ENCODE measurements around the gene RBM6. TPM values are rescaled to one million over a fixed set of nuclear protein-coding genes. Genes with fewer than 3 reads are reported as not detected.
"Not testable (repeated sequence)": the region's sequence is repeated elsewhere in the genome, so short reads cannot be mapped to it uniquely, and the experiment has no call there.

The RBM6 gene
- total RNA-seq, 2 donors from 2014 or later, result 123 to 146 TPM

DNA sequence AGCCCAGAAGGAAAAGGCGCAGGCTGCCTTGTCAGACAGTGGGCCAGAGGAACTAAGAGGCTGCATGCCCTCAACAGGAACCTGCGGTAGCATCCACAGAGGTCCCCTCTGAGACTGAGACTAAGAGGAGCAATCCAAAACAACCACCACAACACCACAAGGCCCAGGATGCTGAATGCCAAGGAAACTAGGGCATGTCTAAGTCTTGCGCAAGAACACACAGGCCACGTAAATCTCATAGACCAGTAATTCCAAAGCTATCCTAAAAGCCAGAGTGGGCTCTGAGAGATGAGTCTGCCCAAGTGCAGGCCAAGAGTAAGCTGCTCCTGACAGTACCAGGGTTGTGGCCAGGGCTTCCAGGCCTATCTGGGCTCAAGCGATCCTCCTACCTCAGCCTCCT, 23.3 kb upstream of the RBM6 start:
- WGBS, 2 donors, result 91 to 93% methylated on average over 4 to 5 of the region's 5 CpGs
- Histone ChIP-seq H3K4me1 (no peaks in the 10 kb centered on the region), H3K27ac (no peak overlapping the region), H3K4me3 (no peak overlapping the region), H3K27me3 (no peaks in the 10 kb centered on the region), H3K9me3 (no peaks in the 10 kb centered on the region), H3K36me3 (replicated peaks in 1 of 2; ENCODE audit: insufficient read depth in 1 of 2, low read depth in 2 of 2) (peaks cover 0 to 2% of the 10 kb centered on the region in 2 donors)
- no peak for TF ChIP-seq POLR2A (IDR thresholded peaks at IDR 0.05)
- TF ChIP-seq CTCF (IDR thresholded peaks at IDR 0.05), result no peak
- intact Hi-C loops (cut with DNase I), result no loop called here
- ATAC-seq (no peak), DNase-seq (no peak)

DNA sequence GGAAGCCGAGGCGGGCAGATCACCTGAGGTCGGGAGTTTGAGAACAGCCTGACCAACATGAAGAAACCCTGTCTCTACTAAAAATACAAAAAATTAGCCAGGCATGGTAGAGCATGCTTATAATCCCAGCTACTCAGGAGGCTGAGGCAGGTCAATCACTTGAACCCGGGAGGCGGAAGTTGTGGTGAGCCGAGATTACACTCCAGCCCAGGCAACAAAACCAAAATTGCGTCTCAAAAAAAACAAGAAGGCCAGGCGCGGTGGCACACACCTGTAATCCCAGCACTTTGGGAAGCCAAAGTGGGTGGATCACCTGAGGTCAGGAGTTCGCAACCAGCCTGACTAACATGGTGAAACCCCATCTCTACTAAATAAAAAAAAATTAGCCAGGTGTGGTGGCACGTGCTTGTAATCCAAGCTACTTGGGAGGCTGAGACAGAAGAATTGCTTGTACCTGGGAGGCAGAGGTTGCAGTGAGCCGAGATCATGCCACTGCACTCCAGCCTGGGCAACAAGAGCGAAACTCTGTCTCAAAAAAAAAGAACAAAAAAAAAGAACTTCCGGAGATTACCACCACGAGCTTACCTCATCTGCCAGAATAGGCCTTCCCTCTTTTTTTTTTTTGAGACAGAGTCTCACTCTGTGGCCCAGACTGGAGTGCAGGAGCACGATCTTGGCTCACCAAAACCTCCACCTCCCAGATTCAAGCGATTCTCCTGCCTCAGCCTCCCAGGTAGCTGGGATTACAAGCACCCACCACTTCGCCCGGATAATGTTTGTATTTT, 22.0 kb upstream of the RBM6 start:
- H3K36me3 ChIP-seq (replicated peaks in 1 of 2; ENCODE audit: insufficient read depth in 1 of 2, low read depth in 2 of 2); H3K27ac ChIP-seq; H3K9me3 ChIP-seq; H3K4me3 ChIP-seq; DNase-seq; H3K27me3 ChIP-seq; H3K4me1 ChIP-seq; intact Hi-C loops (cut with DNase I); ATAC-seq: not testable (repeated sequence)
- WGBS, 2 donors, result 89 to 96% methylated on average over 19 of the region's 19 CpGs

DNA sequence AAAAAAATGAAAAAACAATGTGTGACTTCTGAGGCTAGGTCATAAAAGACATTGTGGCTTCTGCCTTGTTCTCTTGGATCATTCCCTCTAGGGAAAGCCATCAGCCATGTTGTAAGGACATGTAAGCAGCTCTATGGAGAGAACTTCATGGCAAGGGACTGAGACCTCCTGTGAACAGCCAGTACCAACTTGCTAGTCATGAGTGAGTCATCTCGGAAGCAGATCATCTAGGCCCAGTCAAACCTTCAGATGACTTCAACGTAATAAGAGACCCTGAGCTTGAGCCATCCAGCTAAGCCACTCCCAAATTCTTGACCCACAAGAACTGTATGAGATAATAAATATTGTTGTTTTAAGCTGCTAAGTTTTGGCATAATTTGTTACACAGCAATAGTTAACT, 15.3 kb upstream of the RBM6 start:
- DNase-seq (no peak), ATAC-seq (no peak)
- no peak overlapping the region for H3K4me3 ChIP-seq
- no peak overlapping the region for H3K27ac ChIP-seq
- WGBS, 2 donors, result 91 to 100% methylated on average over 2 of the region's 2 CpGs
- intact Hi-C loops (cut with DNase I), result no loop called here
- H3K4me1 ChIP-seq, result peaks cover 8% of the 10 kb centered on the region
- no peaks in the 10 kb centered on the region for H3K36me3 ChIP-seq (replicated peaks in 1 of 2; ENCODE audit: insufficient read depth in 1 of 2, low read depth in 2 of 2)
- no peaks in the 10 kb centered on the region for H3K9me3 ChIP-seq
- H3K27me3 ChIP-seq, result no peaks in the 10 kb centered on the region
- TF ChIP-seq POLR2A (IDR thresholded peaks at IDR 0.05) (no peak), CTCF (IDR thresholded peaks at IDR 0.05) (no peak)

- 71 to 73% methylated on average over 2 of the region's 2 CpGs for WGBS, 2 donors
- ATAC-seq, result no peak
- intact Hi-C loops (cut with DNase I), result no loop called here
Measured at GRCh38 chr3:49925485-49925884, 14.5 kb upstream of the RBM6 start.

More at GRCh38 chr3:49925485-49925884, 14.5 kb upstream of the RBM6 start:
- no peak overlapping the region for H3K4me3 ChIP-seq
- H3K9me3 ChIP-seq, result no peaks in the 10 kb centered on the region
- H3K27me3 ChIP-seq, result no peaks in the 10 kb centered on the region
- TF ChIP-seq POLR2A (IDR thresholded peaks at IDR 0.05) (no peak), CTCF (IDR thresholded peaks at IDR 0.05) (no peak)
- DNase-seq, result no peak
- no peak overlapping the region for H3K27ac ChIP-seq
- no peaks in the 10 kb centered on the region for H3K36me3 ChIP-seq (replicated peaks in 1 of 2; ENCODE audit: insufficient read depth in 1 of 2, low read depth in 2 of 2)
- peaks cover 13% of the 10 kb centered on the region for H3K4me1 ChIP-seq

Measured in body of pancreas (tissue), 4 donors.